ACHN (cell line): Measurements from ENCODE around the gene FARP1.

Experiments
- DNase-seq: peaks from one replicate; pipeline ENCODE4 v3.0.0-alpha.2; 2015
- in situ Hi-C: cut with HindIII; loops from 2 replicates; pipeline ENCODE4 v1.10.0; 2017; ENCODE audit warnings: low sequenced_read_pairs, low pct_ligation_motif_present, low pct_unique_long_range_greater_than_20kb

Gene FARP1, protein sequence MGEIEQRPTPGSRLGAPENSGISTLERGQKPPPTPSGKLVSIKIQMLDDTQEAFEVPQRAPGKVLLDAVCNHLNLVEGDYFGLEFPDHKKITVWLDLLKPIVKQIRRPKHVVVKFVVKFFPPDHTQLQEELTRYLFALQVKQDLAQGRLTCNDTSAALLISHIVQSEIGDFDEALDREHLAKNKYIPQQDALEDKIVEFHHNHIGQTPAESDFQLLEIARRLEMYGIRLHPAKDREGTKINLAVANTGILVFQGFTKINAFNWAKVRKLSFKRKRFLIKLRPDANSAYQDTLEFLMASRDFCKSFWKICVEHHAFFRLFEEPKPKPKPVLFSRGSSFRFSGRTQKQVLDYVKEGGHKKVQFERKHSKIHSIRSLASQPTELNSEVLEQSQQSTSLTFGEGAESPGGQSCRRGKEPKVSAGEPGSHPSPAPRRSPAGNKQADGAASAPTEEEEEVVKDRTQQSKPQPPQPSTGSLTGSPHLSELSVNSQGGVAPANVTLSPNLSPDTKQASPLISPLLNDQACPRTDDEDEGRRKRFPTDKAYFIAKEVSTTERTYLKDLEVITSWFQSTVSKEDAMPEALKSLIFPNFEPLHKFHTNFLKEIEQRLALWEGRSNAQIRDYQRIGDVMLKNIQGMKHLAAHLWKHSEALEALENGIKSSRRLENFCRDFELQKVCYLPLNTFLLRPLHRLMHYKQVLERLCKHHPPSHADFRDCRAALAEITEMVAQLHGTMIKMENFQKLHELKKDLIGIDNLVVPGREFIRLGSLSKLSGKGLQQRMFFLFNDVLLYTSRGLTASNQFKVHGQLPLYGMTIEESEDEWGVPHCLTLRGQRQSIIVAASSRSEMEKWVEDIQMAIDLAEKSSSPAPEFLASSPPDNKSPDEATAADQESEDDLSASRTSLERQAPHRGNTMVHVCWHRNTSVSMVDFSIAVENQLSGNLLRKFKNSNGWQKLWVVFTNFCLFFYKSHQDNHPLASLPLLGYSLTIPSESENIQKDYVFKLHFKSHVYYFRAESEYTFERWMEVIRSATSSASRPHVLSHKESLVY

GRCh38 chr13:98142380-98143156, at the start of gene FARP1:
Gene FARP1, plus strand, starts transcription at chr13:98143094. Its CDS starts 70,149 bp downstream, at chr13:98213243.
- peak; percentile 80 for DNase-seq
- in situ Hi-C loops, result loop anchor here (25.0 kb wide), 1 partner anchor 245 kb away; no protein-coding TSS in a partner anchor

DNA sequence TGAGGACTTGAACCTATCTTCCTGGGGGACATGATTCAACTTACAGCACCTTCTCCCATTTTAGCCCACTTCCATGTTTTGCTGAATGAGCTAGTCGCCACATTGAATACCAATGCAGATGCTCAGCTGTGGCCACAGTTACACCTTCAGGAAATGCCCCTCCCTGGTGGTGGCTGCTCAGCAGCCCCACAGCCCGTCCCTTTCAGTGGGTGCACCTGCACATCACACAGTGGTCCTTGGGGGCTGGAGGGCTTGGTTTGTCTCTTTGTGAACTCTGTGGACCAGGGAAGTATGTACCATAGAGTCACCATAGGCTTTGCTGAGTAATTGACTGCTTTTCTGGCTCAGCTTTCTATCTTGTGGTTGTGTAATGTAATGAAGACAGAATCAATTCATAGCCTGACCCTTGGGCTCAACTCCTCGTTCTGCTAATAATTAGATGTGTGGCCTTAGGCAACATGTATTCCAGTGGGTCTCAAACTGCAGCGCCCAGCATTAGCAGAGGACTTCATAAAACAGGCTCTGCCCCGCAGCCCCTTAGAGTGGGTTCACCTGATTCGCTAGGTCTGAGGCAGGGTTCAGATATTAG, 48.1 kb upstream of the FARP1 start:
- DNase-seq, result no peak
- in situ Hi-C loops, result no loop called here

- in situ Hi-C loops, result no loop called here
- DNase-seq, result no peak
These were observed 46.8 kb upstream of the FARP1 start for GRCh38 chr13:98096059-98096458.

DNA sequence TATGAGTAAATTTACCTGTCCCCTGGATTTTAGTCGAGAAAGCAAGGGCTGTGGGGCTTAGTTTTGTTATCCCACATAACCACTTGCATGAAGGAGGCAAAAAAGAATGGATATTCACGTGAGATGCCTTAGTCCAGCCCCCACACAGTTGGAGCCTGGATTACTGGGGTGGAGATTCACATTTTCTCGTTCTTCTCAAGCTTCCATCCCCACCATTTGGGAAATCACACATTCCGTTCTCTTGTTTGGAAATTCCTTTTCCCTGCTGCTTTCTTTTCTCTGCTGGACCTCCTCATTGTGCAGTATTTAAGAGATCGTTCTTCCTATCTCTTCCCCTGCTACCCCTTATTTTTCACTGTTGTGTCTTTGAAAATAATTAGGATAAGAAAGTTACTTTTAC, 45.1 kb upstream of the FARP1 start:
- in situ Hi-C loops, result no loop called here
- no peak for DNase-seq

DNA sequence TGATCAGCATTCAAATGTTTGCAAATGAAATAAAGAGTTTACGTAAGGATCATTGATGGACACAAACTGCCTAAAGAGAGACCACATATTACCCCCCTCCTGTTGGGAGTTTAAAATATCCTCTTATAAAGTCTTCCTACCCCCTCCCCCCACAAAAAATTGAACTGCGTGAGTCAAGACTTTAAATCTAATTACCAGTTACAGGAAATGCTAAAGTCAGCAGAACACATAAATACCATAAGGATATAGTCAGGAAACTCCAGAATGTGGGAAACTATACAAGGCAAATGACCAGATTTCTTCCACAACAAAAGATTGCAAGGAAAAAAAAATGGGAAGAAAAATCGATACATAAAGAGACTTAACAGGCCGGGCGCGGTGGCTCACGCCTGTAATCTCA, 44.4 kb upstream of the FARP1 start:
- no peak for DNase-seq
- in situ Hi-C loops, result no loop called here

DNA sequence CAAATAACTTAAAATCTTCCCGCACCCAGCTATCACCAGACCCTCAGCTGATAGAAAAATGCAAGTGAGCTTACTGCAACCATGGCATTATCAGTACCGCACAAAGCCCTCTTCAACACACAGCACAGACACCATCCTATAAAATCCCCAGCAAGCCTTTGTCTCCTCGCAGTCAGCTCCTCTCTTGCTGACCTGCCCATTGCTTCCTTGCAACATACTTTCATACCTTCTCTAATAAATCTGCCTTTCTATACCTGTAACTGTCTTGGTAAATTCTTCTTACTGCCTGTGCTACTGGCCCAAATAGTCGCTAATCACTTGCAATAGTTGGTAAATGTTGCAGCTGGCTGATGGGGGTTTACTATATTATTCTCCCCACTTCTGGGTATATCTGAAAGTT, 43.3 kb upstream of the FARP1 start:
- in situ Hi-C loops, result no loop called here
- DNase-seq, result no peak

DNA sequence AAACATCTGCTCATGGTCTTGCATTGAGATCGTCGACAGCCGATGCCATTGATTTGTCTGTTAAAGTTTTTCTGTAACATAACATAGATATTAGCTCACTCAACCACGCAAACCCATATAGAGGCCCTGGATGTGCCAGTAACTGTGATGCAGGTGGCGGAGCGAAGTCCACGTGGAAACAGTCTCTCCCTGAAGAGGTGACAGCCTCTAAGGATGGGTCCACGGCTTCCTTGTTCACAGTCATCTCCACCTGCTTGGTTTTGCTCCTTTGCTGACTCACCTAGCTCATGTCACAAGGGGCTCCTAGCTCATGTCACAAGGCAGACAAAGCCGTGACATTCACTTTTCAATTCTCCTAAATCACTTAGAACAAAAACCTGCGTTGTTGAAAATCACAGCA, 42.4 kb upstream of the FARP1 start:
- DNase-seq, result no peak
- in situ Hi-C loops, result no loop called here

- in situ Hi-C loops, result no loop called here
- DNase-seq, result no peak
These were observed 39.4 kb upstream of the FARP1 start for GRCh38 chr13:98103531-98103930.

- DNase-seq, result no peak
- in situ Hi-C loops, result no loop called here
These were observed 38.7 kb upstream of the FARP1 start for GRCh38 chr13:98103942-98104880.

- no peak for DNase-seq
- in situ Hi-C loops, result no loop called here
These were observed 37.0 kb upstream of the FARP1 start for GRCh38 chr13:98105929-98106336.

DNA sequence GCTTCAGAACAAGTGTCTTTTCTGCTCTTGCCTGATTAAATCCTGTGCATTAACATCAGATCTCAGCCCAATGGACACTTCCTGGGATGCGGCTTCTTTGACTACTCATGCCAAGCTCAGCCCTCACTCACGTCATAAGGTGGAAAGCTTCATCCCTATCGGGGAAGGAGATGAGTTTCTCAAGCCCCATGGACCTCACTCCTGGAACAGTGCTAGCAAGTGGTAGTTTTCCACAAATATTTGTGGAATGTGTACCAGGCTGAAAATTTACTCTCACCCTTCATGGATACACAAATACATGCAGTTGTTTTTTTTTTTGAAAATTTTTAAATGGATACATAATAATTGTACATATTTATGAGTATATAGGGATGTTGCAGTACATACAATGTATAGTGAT, 34.6 kb upstream of the FARP1 start:
- in situ Hi-C loops, result no loop called here
- DNase-seq, result no peak

DNA sequence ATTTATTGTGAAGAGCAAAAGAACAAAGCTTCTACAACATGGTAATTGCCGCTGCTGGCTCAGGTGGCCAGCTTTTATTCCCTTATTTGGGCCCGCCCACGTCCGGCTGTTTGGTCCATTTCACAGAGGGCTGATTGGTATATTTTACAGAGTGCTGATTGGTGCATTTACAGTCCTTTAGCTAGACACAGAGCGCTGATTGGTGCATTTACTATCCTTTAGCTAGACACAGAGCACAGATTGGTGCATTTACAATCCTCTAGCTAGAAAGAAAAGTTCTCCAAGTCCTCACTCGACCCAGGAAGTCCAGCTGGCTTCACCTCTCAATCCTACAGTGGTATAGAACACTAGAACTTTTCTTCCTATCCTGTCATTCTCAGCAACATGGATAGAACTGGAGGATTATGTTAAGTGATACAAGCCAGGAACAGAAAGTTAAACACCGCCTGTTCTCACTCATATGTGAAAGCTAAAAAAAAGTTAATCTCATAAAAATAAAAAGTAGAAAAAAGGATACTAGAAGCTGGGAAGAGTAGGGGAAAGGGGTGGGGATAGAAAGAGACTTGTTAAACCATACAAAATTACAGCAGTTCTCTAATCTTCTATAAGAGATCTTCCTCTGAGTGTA, 33.6 kb upstream of the FARP1 start:
- in situ Hi-C loops, result no loop called here

DNA sequence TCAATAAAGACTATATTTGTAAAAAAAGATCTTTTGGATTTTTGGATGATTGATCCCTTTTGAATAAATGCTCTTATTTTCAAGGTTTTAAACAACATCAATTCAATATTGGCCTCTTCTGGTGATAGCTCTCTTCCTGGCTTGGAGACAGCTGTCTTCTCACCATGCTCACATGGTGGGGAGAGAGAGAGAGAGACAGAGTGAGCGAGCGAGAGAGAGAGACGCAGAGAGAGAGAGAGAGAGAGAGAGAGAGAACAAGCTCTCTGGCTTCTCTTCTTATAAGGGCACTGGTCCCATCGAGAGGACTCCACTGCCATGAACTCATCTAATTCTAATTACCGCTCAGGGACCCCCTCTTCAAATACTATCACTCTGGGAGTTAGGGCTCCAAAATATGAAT, 32.1 kb upstream of the FARP1 start:
- in situ Hi-C loops, result no loop called here
- no peak for DNase-seq

More for the DNA sequence above, 33.6 kb upstream of the FARP1 start:
- no peak for DNase-seq

- no peak for DNase-seq
- in situ Hi-C loops, result no loop called here
These were observed 31.5 kb upstream of the FARP1 start for GRCh38 chr13:98111168-98112098.

GRCh38 chr13:98112456-98112855, 30.4 kb upstream of the FARP1 start:
- in situ Hi-C loops, result no loop called here

DNA sequence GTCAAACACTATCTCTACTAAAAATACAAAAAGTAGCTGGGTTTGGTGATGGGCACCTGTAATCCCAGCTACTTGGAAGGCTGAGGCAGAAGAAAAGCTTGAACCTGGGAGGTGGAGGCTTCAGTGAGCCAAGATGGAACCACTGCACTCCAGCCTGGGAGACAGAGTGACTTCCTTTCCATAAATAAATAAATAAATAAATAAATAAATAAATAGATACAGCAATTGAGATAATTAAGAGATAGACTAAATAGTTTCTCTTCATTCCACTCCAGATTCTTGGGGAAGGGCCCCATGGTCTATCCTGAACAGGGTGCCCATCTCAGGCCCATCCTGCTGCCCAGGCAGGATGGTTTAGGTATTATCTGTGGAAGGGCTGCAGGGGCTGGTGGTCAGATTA, 24.0 kb upstream of the FARP1 start:
- in situ Hi-C loops, result no loop called here
- DNase-seq, result no peak

More at GRCh38 chr13:98112456-98112855, 30.4 kb upstream of the FARP1 start:
- DNase-seq, result no peak
